Measurements from ENCODE around the gene PCLO.

The PCLO gene

DNA sequence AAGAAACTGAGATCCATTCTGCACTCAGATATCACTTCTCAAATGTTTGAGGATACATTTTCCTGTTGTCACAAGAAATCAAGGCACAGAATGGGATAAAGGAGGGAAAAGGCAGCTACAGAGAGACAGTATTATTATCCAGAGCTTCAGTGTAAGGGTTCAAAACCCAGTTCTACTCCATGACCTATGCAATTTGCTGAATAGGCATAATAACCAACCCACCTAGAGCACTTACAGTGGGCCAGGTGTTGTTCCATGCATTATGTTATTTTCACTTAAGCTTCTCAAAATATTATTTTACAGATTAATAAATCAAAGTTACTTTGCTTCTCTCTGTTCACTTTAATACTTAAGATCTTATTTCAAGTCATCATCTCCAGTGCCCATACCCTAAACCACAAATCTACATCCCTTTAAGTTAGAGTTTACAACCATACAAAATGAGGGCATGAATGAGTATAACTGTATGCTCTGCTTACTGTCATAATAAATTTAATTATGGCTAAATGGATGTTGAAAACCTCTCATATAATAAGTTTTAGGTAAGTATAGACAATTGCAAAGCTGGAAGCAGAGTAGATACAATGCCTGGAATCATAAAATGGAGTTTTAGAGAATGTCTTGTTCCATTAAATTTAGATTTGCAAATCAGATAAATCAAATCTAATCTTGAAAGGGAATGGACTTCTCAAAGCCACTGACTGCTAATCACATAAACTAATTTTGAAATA lies 28.1 kb upstream of the PCLO start:
- no peak overlapping the region for H3K4me3 ChIP-seq (ENCODE audit: control insufficient read depth, low read depth, low read length)
- no peak for DNase-seq (ENCODE audit: low read depth)
- TF ChIP-seq, protein P1, sequence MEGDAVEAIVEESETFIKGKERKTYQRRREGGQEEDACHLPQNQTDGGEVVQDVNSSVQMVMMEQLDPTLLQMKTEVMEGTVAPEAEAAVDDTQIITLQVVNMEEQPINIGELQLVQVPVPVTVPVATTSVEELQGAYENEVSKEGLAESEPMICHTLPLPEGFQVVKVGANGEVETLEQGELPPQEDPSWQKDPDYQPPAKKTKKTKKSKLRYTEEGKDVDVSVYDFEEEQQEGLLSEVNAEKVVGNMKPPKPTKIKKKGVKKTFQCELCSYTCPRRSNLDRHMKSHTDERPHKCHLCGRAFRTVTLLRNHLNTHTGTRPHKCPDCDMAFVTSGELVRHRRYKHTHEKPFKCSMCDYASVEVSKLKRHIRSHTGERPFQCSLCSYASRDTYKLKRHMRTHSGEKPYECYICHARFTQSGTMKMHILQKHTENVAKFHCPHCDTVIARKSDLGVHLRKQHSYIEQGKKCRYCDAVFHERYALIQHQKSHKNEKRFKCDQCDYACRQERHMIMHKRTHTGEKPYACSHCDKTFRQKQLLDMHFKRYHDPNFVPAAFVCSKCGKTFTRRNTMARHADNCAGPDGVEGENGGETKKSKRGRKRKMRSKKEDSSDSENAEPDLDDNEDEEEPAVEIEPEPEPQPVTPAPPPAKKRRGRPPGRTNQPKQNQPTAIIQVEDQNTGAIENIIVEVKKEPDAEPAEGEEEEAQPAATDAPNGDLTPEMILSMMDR (IDR thresholded peaks at IDR 0.05; ENCODE audit: control insufficient read depth, insufficient read depth, low read depth, low read length, missing control alignments): no peak

DNA sequence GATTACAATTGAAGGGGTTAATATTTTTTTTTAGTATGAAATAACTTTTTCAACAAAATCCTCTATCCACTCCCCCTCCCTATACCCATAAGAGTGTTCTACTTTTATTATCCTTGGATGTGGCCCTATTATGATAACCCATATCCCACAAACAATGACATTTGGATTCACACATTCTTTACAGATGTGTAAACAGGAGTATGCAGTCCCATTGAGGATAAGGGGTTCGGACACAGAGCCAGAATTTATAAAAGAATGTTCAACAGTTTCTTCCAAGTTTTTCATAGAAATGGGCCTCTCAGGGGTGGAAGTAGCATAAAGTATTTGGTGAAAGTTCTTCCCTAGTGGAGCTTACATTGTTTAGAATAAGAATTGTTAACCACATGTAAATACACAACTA lies 16.1 kb upstream of the PCLO start:
- TF ChIP-seq, protein P1 (IDR thresholded peaks at IDR 0.05; ENCODE audit: control insufficient read depth, insufficient read depth, low read depth, low read length, missing control alignments): no peak
- no peak overlapping the region for H3K4me3 ChIP-seq (ENCODE audit: control insufficient read depth, low read depth, low read length)
- DNase-seq (ENCODE audit: low read depth): no peak

DNA sequence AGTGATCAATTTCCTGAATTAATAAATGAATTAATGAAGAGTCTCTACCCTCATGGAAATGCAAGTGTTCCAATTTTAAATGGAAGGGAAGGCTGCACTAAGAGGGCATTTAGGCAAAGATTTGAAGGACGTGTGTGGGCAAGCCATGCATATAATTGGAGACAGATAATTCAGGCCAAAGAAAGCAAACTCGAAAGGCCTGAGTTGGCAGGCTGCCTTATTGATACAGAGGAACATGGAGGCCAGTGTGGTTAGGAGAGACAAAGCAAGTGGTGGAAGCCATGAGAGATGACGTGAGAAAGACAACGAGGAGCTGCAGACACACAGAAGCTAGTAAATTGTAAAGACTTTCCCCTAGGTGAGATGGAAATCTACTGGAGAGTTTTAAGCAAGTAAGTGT lies 15.4 kb upstream of the PCLO start:
- H3K4me3 ChIP-seq (ENCODE audit: control insufficient read depth, low read depth, low read length): no peak overlapping the region
- DNase-seq (ENCODE audit: low read depth): no peak
- TF ChIP-seq, protein P1 (IDR thresholded peaks at IDR 0.05; ENCODE audit: control insufficient read depth, insufficient read depth, low read depth, low read length, missing control alignments): no peak

DNA sequence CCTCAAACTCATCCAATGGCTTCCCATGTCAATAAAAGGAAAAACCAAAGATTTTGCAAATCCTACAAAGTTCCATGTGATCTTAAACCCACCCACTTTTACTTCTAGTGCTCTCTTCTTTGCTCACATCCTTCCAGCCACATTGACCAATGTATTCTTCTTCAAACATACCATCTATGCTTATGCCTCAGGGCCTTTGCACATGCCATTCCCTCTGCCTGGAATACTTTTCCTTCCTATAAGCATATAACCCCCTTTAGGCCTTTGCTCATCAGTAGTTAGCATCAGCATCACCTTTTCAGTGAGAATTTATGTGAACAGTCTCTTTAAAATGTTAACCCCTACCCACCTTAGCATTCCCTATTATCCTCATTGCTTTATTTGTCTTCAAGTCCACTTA lies 11.0 kb upstream of the PCLO start:
- no peak for DNase-seq (ENCODE audit: low read depth)
- TF ChIP-seq, protein P1 (IDR thresholded peaks at IDR 0.05; ENCODE audit: control insufficient read depth, insufficient read depth, low read depth, low read length, missing control alignments): no peak
- H3K4me3 ChIP-seq (ENCODE audit: control insufficient read depth, low read depth, low read length): no peak overlapping the region

DNA sequence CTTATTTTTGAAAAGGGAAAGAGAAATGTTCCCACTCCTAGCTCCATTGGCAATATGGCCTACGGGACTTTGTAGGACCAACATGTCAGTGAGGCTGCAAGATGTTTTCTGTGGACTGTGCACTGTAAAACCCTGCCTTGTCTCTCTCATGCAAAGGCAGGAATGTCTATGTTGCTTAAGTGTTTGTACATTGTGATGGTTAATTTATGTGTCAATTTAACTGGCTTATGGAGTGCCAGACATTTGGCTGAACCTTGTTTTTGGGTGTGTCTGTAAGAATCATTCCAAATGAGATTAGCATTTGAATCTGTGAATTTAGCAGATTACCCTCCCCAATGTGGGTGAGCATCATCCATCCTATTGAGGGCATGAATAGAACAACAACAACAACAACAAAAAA lies 4.1 kb upstream of the PCLO start:
- H3K4me3 ChIP-seq (ENCODE audit: control insufficient read depth, low read depth, low read length): no peak overlapping the region
- TF ChIP-seq, protein P1 (IDR thresholded peaks at IDR 0.05; ENCODE audit: control insufficient read depth, insufficient read depth, low read depth, low read length, missing control alignments): no peak
- no peak for DNase-seq (ENCODE audit: low read depth)

DNA sequence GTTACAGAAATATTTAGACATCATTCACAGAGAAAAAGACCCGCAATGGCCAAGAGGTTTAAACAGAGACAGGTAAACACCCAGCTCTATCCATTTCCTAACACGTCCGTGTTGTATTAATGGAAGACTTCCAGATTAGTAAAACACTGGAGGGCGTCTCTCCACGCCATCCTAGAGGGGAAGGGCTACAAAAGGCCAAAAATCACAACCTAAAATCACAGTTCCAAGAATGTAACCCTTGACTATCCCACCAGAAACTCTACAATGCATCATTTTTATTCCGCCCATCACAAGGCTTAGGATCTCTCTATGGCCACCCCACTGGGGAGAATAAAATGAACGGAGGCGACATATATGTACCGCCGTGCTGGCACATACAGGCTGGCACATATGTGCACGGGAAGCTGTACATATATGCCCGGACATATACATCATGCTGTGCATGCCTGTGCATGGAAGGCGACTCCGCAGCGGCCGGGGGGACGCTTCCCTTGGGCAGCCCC lies 734 bp downstream of the PCLO start:
- no peak for DNase-seq (ENCODE audit: low read depth)
- TF ChIP-seq, protein P1 (IDR thresholded peaks at IDR 0.05; ENCODE audit: control insufficient read depth, insufficient read depth, low read depth, low read length, missing control alignments): no peak
- H3K4me3 ChIP-seq (ENCODE audit: control insufficient read depth, low read depth, low read length): no peak overlapping the region; the same call in 1 of the 2 replicates

All from AG09309 (cell line).